Renal cortex interstitium (tissue), 11 donors: ENCODE data around the gene FBL. TPM values are rescaled to one million over a fixed set of nuclear protein-coding genes. Genes with fewer than 3 reads are reported as not detected.

ENCODE experiments used
- DNase-seq, 11 donors: peaks; one replicate each; pipeline ENCODE4 v3.0.0-alpha.2; 2013; ENCODE audit warnings: low read depth in 9 of 11, low spot score in 4 of 11; ENCODE audit errors: extremely low read depth in 1 of 11
- polyA plus RNA-seq, 3 donors: library from polyadenylated mRNA; unstranded; fragments of 120-200 nt; gene quantifications; one replicate each; pipeline ENCODE4 v1.2.1, GENCODE V29; 2013; ENCODE audit not compliant: insufficient read length in 3 of 3

FBL gene
- polyA plus RNA-seq, 3 donors, result 288 to 390 (median 331) TPM

DNA sequence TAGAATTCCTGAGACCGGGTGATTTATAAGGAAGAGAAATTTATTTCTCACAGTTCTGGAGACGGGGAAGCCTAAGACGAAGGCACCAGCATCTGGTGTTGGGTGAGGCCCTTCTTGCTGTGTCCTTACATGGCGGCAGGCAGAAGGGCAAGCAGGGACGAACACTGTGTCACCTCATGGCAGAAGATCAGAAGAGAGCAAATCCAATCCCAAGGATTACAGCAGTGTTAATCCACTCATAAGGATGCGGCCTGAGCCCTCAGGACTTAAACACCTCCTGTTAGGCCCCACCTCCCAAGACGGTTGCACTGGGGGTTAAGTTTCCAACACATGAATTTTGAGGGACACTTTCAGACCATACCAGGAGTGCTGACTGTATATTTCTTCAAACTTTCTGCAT lies 6.7 kb upstream of the FBL start:
- no peak for DNase-seq

DNA sequence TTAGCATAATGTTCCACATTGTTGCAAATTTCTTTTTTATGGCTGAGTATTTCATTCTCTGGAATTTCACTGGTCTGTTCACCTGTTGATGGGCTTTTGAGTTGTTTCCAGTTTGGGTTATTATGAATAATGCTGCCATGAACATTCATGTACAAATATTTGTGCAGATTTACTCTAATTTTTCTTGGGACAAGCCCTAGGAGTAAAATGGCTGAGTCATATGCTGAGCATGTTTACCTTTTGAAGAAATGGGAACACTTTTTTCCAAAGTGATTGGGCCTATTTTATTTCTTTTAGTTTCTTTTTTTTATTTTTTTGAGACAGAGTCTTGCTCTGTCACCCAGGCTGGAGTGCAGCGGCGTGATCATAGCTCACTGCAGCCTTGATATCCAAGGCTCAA lies 4.7 kb upstream of the FBL start:
- DNase-seq, result no peak

GRCh38 chr19:39848392-39848791 lies 2.2 kb upstream of the FBL start:
- no peak for DNase-seq

DNA sequence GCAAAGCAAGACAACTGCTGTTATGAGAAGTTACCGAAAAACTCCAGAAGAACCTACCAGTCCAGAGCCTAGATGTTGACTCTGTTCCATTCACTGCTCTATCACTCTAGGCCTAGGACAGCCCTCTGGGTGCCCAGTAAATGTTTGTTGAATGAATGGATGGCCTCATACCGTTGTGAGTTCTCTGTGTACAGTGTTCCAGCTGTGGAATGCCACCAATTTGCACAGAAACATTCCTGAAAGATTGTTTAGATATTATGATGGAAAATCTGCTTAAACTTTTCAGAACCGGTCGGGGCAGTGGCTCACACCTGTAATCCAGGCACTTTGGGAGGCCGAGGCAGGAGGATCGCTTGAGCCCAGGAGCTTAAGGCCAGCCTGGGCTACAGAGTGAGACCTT lies 1.3 kb upstream of the FBL start:
- DNase-seq, result no peak

DNA sequence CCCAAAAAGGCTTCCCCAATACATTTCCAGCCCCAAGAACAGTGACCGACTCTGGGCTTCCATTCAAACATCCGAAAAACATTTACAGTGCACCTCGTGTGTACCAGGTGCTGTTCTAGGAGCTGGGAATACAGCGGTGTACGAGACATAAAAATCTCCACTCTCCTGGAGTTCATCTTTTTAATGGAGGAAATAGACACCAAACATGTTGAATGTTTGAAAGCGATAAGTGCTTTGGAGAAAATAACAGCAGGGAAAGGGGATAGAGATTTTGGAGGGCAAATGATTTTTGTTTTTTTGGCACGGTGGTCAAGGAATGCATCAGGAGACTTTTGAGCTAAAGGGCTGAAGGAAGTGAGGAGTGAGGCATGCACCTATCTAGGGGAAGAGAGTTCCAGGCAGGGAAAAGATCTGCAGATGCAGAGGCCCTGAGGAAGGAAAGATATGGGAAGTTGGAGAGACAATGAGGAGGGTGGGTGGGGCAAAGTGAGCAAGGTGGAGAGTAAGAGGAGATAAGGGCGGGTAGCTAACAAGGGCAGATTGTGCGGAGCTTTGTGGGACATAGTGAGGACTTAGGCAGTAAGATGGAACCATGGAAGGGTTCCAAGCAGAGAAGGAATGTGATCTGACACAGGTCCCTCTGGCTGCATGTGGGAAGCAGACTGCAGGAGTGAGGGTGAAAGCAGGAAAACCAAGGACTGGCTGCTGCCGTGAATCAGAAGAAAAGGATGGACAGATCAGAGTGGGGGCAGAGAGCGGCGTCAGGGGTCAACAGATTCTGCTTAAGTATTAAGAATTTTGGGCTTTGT lies 703 bp upstream of the FBL start:
- DNase-seq, result no peak

- no peak for DNase-seq
Measured at GRCh38 chr19:39845584-39845932, 621 bp downstream of the FBL start.

DNA sequence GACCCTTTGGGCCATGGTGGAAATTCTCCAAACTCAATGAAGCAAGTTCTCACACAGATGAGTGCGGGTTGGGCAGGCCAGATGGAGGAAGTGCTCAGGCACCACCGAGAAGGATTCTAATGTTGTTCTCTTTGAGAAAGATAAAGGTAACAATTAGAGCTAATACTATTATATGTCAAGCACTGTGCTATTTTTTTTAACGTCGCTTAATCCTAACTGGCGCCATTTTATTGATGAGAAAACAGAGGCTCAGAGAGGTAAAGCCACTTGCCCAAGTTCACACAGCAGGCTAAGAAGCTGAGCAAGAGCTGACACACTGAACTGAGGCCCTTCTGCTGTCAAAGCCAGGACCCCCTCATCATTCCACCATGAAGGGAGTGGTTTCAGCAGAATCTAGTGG lies 1.0 kb downstream of the FBL start:
- DNase-seq, result no peak

GRCh38 chr19:39843919-39844793 lies 2.0 kb downstream of the FBL start:
- DNase-seq, result peak in 2 of 11 donors; percentile 21 to 42

GRCh38 chr19:39842693-39843435 lies 3.3 kb downstream of the FBL start:
- no peak for DNase-seq

DNA sequence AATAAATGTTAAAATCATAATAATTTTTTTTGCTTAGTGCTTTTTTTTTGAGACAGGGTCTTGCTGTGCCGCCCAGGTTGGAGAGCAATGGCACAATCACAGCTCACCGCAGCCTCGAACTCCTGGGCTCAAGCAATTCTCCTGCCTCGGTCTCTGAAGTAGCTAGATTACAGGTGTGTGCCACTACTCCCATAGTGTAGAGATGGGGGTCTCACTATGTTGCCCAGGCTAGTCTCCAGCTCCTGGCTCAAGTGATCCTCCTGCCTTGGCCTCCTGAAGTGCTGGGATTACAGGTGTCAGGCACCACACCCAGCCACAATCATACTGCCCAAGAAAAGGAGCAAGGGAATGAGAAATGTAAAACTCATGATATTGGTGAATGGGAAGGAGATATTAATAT lies 5.1 kb downstream of the FBL start:
- DNase-seq, result no peak

- no peak for DNase-seq
Measured at GRCh38 chr19:39840492-39840891, 5.7 kb downstream of the FBL start.

- DNase-seq, result no peak
Measured at GRCh38 chr19:39839678-39840327, 6.4 kb downstream of the FBL start.

DNA sequence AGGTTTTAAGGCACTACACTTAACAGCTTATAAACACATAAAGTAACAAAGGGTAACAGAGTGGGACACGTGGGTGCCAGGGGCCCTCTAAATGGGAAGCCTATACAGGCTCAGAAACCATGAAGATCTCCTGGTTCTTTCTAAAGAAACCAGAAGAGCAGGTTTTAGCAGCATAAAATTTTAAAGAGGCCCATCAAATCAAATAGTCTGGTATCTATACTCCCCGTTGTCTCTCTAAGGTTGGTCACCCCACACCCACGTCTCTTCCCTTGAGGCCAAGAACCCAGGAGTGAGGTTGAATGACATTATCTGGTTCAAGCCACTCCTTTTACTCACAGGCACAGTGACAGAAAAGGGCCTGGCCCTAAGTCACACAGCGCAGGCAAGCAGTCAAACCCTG lies 7.6 kb downstream of the FBL start:
- no peak for DNase-seq

- no peak for DNase-seq
Measured at GRCh38 chr19:39837978-39838377, 8.2 kb downstream of the FBL start.

DNA sequence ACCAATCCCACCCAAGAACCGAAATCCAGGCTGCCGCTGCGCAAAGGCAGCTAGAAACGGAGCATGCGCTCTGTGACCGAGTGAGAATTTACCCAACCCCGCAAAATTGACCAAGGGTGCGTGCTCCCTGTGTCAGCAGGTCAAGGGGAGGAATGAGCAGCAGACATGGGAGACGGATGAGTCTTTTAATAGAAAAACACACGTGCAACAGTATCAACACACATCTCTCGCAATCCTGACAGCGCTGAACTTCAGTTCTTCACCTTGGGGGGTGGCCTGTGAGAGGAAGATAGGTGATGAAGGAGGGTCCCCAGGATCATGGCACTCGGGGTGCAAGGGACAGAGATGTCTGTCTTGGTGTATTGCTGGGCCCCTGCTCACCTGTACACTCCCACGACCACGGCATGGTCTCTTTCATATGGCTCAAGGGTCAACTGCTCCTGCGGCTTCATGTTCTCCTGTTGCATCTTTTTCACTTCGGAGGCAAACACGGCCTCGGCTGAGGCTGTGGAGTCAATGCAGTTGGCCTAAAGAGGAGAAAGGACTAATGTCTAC lies 11.8 kb downstream of the FBL start:
- DNase-seq, result no peak

GRCh38 chr19:39833464-39834286 lies 12.5 kb downstream of the FBL start, which contains the start of gene DYRK1B:
Gene DYRK1B (minus strand): TSS chr19:39834162. CDS start chr19:39831867, 2,295 bp downstream.
- peak; percentile 87 to 97 (median 96) for DNase-seq

DNA sequence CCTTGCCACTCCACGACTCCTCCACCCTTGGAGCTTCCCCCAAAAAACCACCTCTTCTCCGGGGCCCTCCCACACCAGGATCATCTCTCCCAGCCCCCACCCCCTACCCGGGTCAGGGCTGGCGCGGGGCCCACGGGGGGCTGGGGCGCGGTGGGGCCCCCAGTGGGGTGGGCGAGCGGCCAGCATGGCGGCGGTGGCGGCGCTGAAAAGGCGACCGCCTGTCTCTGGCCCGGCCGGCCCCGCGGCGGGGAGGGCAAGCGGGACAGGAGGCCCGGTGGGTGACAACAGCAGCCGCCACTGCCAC lies 13.1 kb downstream of the FBL start:
- no peak for DNase-seq

- no peak for DNase-seq
Measured at GRCh38 chr19:39832341-39833083, 13.7 kb downstream of the FBL start.
